ENCODE data around the gene PITRM1.

Gene PITRM1

DNA sequence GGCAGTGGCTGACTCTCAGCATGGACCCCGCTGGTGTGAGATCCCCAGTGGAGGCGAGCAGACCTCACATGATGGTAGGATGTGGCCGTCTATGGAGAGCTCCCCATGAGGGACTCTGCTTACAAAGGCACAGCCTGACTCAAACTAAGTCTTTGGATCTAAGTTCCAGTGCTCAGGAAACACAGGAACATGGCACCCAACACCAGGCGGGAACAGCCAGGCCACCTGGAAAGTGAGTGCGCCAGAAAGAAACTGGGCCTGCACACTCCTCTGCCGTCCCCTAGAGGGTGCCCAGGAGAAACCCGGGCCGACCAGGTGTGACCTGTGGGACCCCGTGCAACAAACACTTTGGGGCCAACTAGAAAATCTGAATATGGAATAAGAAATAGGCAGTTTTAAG lies 10.0 kb downstream of the PITRM1 start:
- no peak for DNase-seq

- DNase-seq = no peak
These were observed 13.4 kb downstream of the PITRM1 start for GRCh38 chr10:3159152-3159551.

DNA sequence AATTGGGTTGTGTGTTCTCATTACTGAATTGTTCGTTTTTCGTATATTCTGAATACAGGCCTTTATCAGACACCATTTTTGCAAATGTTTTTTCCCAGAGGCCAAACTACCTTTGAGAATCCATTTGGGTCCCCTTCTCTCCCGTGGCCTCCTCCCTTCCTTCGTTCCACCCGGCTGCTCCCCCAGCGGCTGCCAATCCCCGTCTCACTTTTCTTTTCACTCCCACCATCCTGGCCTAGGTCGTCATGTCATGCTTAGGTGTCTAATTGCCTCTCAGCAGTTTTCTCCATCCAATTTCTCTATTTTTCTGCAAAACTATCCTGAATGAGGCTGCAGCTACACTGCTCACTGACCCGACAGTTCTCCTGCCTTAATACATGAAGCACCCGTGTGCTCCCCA lies 17.9 kb downstream of the PITRM1 start:
- no peak for DNase-seq

DNA sequence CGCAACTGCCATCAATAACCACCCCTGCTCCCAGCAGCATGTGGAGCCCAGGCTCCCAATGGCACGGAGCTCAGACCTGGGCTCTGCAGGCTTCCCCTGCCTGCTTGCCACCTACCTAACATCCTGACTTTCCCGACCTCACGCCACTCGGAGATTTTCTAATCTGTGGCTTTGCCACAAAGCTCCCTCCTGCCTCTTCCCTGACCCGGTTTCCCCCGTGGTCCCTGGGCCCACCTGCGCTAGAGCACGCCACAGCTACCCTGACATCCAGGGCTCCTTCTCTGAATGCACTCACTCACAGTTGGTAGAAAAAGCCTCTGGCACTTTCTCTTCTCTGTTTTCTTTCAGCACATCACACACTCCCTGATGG lies 20.0 kb downstream of the PITRM1 start:
- DNase-seq = no peak

DNA sequence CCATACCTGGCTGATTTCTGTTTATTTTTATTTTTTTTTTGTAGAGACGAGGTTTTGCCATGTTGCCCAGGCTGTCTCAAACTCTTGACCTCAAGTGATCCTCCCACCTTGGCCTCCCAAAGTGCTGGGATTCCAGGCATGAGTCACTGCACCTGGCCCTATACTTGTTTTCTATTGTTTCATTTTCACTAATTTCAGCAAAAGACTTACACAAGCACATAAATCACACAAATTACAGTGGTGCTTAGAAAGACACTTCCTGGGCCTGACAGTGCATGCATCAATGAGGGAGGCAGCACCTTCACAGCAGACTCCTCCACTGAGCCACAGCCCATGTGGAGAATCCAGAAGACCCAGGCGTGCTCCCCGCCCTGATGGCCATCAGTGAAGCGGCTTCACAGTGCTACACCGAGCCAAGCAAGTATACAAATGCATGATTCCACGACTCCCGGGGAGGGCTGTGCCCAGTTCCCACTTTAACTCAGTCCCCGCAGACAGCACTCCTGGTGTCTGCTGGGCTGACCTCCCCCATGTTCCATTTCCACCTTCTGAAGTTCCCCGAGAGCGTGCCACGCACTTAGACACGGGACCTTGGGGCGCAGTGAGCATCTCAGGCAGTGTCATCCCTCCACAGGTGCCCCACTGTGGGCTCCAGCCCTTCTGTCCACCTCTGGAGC lies 20.6 kb downstream of the PITRM1 start:
- no peak for DNase-seq

DNA sequence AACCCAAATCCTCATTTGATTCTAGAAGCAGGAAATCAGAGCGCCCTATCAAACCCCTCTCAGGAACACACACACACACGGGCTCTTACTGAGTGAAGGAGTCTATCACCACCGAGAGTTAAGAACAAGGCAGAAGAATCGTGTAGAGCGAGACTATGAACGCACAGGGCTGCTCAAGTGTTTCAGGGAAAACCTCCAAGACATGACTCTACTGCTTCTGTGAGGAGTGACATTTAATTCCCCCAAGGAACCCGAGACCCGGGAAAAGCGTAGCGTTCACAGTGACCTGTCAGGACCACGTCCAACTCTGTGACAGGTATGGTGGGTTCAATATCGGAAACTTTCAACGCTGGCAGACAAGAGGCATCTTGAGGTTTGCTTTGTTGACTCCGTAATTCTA lies 21.6 kb downstream of the PITRM1 start:
- DNase-seq = no peak

GRCh38 chr10:3150366-3150765 lies 22.2 kb downstream of the PITRM1 start:
- no peak for DNase-seq

DNA sequence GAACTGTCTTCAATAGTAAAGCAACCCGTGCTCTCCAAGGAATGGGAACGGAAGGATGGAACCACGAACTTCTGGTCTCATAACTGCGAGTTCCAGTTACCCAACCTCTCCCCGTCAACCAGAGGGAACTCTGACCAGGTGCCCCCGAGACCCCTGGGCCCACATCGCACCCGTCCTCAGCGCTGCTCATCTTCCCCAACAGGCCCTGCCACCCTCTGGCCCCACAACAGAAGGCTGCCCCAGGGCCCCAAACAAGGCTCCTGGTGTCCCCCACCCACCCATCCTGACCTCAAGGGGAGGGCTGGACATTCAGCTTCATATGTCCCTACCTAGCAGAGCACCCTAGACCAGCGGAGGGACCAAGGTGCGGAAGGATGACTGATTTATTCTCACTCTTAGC lies 22.7 kb downstream of the PITRM1 start:
- DNase-seq = no peak

DNA sequence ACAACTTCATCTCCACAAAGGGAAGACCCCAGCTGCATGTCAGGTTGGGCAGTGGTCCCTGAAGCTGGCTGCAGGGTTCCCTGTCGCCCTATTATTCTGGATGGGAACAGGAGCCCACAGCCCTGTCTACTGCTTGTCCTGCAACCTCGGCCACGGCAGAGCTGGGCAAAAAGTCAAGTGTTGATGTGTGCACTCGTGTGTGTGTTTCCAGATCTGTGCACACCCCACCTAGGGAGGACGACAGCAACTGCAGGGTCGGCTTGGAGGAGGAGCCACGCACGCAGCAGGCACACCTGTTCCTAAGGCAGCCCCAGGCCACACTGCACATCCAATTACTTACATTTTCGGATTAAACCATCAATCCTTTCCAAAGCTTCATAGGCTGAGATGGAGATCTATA lies 23.6 kb downstream of the PITRM1 start:
- DNase-seq = no peak

DNA sequence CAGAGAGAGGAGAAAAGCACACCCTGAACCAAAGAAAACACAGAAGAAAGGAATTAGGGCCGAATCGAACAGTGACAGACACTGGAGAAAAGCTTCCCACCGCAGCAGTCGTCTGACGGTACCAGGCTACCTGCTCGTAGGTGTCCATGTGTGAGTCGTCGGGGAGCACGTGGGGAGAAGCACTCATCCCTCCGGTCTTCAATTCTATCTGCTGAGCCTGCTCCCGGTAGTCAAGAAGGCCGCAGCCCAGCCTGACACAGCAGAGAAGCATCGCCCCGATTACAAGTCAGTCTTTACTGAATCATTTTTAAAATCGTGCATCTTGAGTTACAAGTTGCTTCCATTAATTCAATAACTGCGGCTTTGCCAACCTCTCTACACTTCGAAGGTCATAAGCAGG lies 24.5 kb downstream of the PITRM1 start:
- no peak for DNase-seq

GRCh38 chr10:3147117-3147820 lies 25.3 kb downstream of the PITRM1 start:
- no peak for DNase-seq

- no peak for DNase-seq
These were observed 26.3 kb downstream of the PITRM1 start for GRCh38 chr10:3146289-3146688.

DNA sequence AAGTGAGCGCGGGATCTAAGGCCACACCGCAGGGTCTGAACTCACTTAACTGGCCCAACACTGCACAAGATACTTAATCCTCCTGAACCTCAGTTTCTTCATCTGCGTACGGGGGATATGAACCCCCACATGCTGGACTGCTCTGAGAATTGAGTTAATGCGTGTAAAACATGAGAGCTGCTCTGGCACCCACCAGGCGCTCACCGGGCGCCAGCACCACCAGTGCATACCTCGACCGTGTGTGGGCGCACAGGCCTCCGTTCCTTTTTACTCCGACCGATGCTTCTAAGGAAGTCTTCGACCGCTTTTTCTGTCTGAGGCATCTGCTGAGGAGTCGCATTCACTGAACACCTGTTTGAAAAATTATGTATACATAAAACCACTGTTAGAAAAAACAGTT lies 27.2 kb downstream of the PITRM1 start:
- no peak for DNase-seq

DNA sequence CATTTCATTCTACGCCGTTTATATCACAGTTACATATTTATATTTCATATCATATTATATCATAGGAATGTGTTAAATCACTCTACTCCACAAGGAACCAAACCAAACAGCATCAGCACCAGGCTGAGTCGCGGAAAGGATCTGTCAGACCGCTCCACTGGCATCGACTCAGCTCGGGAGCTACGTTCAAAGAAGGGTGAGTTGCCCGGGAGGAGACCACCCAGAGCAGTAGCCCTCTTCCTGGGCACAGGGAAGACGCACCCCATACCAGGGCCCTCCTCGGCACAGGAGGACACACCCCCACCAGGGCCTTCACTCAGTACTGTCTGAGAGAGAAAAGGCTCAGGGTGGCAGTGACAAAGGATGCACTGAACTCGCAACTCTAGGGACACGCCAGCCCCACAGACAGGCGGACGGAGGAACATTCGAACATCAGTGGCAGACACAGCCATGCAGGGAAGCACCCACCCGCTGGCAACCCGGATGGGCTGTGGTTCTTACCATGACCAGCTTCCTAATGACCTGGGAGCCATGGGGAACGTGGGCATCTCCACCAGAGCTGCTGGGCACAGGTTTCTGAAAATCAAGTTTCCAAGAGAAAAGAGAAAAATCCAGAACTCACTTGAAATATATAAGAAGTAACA lies 28.7 kb downstream of the PITRM1 start:
- DNase-seq = no peak

DNA sequence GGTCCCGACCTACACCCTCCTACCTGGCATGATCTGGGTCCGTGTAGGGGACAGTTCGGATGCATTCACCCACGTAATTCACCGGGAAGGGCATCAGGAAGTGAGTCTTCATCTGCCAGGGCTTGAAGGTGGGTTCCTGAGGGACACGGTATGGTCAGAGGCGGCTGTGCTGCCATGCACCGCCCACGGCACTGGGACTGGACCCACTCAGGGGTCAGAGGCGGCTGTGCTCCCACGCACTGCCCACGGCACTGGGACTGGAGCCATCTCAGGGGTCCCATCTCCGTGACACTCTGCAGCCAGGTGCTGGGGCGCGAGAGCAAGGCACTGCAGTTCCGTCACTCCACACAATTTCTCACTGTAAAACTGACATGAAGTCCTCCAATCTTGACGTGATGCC lies 29.2 kb downstream of the PITRM1 start:
- DNase-seq = no peak

DNA sequence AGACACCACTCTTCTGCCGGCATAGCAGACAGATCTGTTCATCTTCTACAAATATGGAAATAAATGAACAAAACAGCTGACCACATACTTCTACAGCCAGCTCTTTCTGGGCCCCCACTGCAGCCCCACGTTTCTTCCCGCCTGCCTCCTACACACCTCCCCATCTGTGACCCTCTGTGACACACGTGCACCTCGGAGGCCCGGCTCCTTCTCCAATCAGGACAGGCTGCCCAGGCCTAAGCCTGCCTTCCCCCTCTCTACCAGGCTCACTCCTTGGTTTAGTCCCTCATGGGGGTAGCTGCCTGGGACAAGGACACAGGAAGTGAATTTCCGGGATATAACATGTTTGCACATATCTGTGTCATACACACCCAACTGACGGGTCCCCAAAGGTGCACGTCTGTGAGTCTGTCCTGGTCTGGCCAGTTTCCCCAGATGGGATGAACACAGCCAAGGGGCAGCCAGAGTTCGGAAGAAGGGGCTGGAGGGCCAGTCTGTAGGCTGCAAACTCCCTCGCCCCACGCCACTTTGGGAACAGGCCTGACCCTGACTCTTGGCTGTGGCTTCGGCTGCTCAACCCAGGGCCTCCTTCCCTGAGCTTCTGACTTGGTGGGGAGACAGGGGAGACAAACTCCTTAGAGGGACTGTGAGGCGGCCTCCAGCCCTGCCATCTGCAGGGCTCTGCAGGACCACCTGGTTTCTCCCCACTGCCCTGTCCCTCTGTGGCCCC lies 30.3 kb downstream of the PITRM1 start:
- DNase-seq = no peak

DNA sequence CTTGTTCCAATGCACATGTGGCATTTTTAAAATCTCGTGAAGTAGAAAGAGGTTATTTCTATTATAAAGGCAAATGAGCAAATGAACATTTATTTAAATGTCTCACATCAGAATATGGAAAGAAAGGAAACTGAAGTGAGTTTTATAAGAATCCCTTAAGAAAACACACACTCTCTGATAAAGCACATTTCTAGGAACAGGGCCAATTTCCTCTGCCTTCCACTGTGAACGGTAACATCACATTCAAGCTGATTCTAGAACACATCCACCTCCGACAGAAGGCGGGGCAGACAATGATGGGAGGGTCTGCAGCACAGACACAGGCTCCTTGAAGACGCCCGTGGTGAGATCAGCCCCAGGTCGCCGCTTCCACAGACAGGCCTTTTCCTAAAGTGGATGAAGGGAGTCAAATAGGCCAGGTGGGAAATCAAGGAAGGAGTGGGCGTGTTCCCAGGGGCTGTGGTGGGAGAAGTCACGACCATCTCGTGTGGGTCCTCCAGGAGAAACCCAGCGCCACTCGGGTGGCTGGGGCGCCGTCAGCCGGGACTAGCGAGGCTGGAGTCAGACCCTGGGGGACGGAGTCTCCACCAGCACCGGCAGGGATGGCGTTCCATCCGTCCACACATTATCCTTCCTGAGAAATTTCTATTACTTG lies 31.1 kb downstream of the PITRM1 start:
- no peak for DNase-seq

GRCh38 chr10:3140280-3140679 lies 32.3 kb downstream of the PITRM1 start:
- no peak for DNase-seq

GRCh38 chr10:3139216-3139910 lies 33.2 kb downstream of the PITRM1 start:
- no peak for DNase-seq

- DNase-seq = no peak
These were observed 34.4 kb downstream of the PITRM1 start for GRCh38 chr10:3137958-3138726.

DNA sequence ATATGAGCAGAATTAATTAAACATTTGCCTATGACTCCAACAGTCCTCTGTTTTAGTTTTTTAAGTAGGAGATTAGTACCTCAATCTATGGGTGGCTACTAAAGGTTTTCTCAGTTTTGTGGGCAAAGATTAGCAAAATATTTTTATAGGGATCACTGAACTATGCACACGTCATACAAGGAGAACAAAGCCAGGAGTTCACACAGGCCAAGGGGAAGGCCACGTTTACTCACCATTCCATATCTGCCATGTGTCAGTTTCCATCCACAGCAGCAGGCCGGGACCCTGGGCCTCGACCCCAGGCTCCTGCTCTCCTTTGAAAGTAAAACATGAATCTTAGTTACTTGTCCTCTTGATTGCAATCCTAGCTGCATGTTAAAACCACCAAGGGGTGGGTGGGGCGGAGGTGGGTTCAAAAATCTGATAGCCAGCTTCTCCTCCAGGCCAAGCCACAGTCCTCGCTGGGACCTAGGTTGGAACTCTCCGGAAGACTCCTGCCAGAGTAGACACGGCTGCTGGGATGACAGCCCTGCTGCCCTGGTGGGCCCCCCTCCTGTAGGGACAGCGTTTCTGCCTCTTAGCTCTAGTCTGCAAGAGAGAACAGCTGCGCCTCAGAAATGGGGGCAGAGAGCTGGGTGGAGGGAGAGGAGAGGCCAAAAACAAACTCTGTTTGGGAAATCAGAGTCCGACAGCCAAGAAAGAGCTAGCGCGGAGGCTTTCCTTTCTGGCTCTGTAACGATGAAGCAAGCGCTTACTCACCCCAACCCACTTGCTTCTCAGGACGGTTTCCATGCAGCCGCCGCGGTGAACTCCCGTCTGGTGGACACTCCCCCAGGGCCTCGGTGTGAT lies 35.6 kb downstream of the PITRM1 start:
- DNase-seq = no peak
